HepG2 (cell line): ENCODE data around the gene ZNF277. TPM values are rescaled to one million over a fixed set of nuclear protein-coding genes. Genes with fewer than 3 reads are reported as not detected.

Experiments
- ATAC-seq: fragments of 200-7000 bp; cut with Tn5 transposase; 3 replicates; pipeline ENCODE4 v1.9.1; 2020; ENCODE audit warnings: mild to moderate bottlenecking, moderate library complexity
- BruUV-seq: library from RNA; stranded (reverse); fragments of 400-500 nt; replicated peaks from 2 replicates; lab custom pipeline; 2021; lab: Mats Ljungman, UMichigan
- CTCF ChIA-PET: fragments of 300-600 bp; formaldehyde crosslinking; extraction: SDS; loops from one replicate; lab custom pipeline; 2021; ENCODE audit warnings: low total read pairs, inconsistent platforms, low intra/inter-chr PET ratio; lab: Yijun Ruan, JAX
- POLR2A ChIA-PET: fragments of 350-600 bp; sonication (Branson Sonifier 250); formaldehyde crosslinking; loops from one replicate; lab custom pipeline; 2020; ENCODE audit warnings: antibody characterized with exemption, inconsistent platforms; lab: Yijun Ruan, JAX
- DNase-seq: peaks from one replicate; pipeline ENCODE4 v3.0.0-alpha.2; 2015; ENCODE audit warnings: low spot score
- FAIRE-seq: peaks from 3 replicates; lab custom pipeline; 2011; peaks lifted over from hg19 to GRCh38; lab: Jason Lieb, UNC
- H2AFZ ChIP-seq: one replicate; pipeline ENCODE4 v1.6.1; 2011; ENCODE audit warnings: low read length, inconsistent platforms
- H3K27ac ChIP-seq: fragments of 300-600 bp; 3 replicates; pipeline ENCODE4 v1.8.0; 2011; ENCODE audit warnings: mixed run types, mild to moderate bottlenecking, mixed read lengths, low read length, inconsistent platforms; ENCODE audit not compliant: insufficient read depth; ENCODE audit errors: extremely low read length
- H3K27me3 ChIP-seq, 2 experiments: fragments of 200-600 bp in 1 of 2; 2 replicates in 1 of 2; 3 replicates in 1 of 2; pipeline versions ENCODE4 v1.6.0 to v1.8.0; 2011; ENCODE audit warnings: low read length in 2 of 2, mild to moderate bottlenecking in 2 of 2, moderate library complexity in 2 of 2, inconsistent platforms in 1 of 2; ENCODE audit not compliant: insufficient read depth in 2 of 2, control insufficient read depth in 1 of 2
- H3K36me3 ChIP-seq, 2 experiments: fragments of 200-600 bp in 1 of 2; replicated peaks in 1 of 2; 2 replicates in 1 of 2; 3 replicates in 1 of 2; pipeline versions ENCODE4 v1.5.1 to v1.8.0; 2011; ENCODE audit warnings: low read length in 2 of 2, inconsistent platforms in 1 of 2; ENCODE audit not compliant: insufficient read depth in 2 of 2, control insufficient read depth in 1 of 2
- H3K4me1 ChIP-seq: 2 replicates; pipeline ENCODE4 v1.5.1; 2012; ENCODE audit warnings: low read length, inconsistent platforms; ENCODE audit not compliant: insufficient read depth
- H3K4me2 ChIP-seq: 2 replicates; pipeline ENCODE4 v1.6.0; 2011; ENCODE audit warnings: low read depth, low read length, inconsistent platforms
- H3K4me3 ChIP-seq, 3 experiments: fragments of 200-600 bp in 1 of 3; sonication (generic), shearing (Covaris generic) in 1 of 3; replicated peaks in 1 of 3; 2 replicates each; pipeline ENCODE4 v1.5.1; 2011 to 2016; ENCODE audit warnings: low read length in 3 of 3, inconsistent platforms in 2 of 3, low read depth in 2 of 3, mild to moderate bottlenecking in 2 of 3, control low read depth in 1 of 3, mixed read lengths in 1 of 3; ENCODE audit not compliant: insufficient read depth in 1 of 3
- H3K79me2 ChIP-seq: one replicate; pipeline ENCODE4 v1.6.1; 2011; ENCODE audit warnings: low read length, inconsistent platforms; ENCODE audit not compliant: insufficient read depth
- H3K9ac ChIP-seq: 2 replicates; pipeline ENCODE4 v1.6.0; 2011; ENCODE audit warnings: mild to moderate bottlenecking, low read depth, low read length, inconsistent platforms; ENCODE audit not compliant: insufficient read depth
- H3K9me3 ChIP-seq: 2 replicates; pipeline ENCODE4 v1.5.1; 2012; ENCODE audit warnings: mild to moderate bottlenecking, low read length
- H4K20me1 ChIP-seq: 2 replicates; pipeline ENCODE4 v1.6.0; 2011; ENCODE audit warnings: inconsistent platforms, mild to moderate bottlenecking, low read length, moderate library complexity; ENCODE audit not compliant: insufficient read depth
- BCL6 ChIP-seq: IDR thresholded peaks from 2 replicates; pipeline ENCODE4 v1.6.1; 2016; ENCODE audit warnings: missing genetic modification reagents, missing compliant biosample characterization
- GATAD2A ChIP-seq: IDR thresholded peaks from 2 replicates; pipeline ENCODE4 v1.6.1; 2016
- HNF4A ChIP-seq: sonication (generic); formaldehyde crosslinking; IDR thresholded peaks from 2 replicates; pipeline ENCODE4 v1.4.0; 2020; ENCODE audit warnings: missing genetic modification reagents
- PAXIP1 ChIP-seq: sonication (generic); formaldehyde crosslinking; conservative IDR thresholded peaks from 2 replicates; pipeline ENCODE4 v1.4.0; 2020; ENCODE audit warnings: mild to moderate bottlenecking, missing genetic modification reagents, moderate library complexity
- RFX1 ChIP-seq: fragments of 450-650 bp; IDR thresholded peaks from 2 replicates; pipeline ENCODE4 v1.6.1; 2017
- SAP130 ChIP-seq: IDR thresholded peaks from 2 replicates; pipeline ENCODE4 v1.6.1; 2016; ENCODE audit warnings: low read depth
- ZKSCAN5 ChIP-seq: sonication (generic); formaldehyde crosslinking; IDR thresholded peaks from 2 replicates; pipeline ENCODE4 v1.5.1; 2020; ENCODE audit warnings: mild to moderate bottlenecking, missing genetic modification reagents
- ZNF24 ChIP-seq: fragments of 450-650 bp; IDR thresholded peaks from 2 replicates; pipeline ENCODE4 v1.6.1; 2017; ENCODE audit warnings: antibody characterized with exemption, mild to moderate bottlenecking
- ZNF354B ChIP-seq: sonication (generic); formaldehyde crosslinking; IDR thresholded peaks from 2 replicates; pipeline ENCODE4 v1.8.0; 2022; ENCODE audit warnings: mild to moderate bottlenecking, missing genetic modification reagents
- WGBS: methylation state at CpG from one replicate; pipeline ENCODE4 v1.1.6; 2017; ENCODE audit warnings: low lambda C conversion rate; 5-methylcytosine and 5-hydroxymethylcytosine counted together
- in situ Hi-C: cut with HindIII; loops from 2 replicates; pipeline ENCODE4 v1.10.0; 2017; ENCODE audit warnings: low pct_unique_long_range_greater_than_20kb; ENCODE audit not compliant: extremely low pct_ligation_motif_present
- intact Hi-C: fragments of 100-400 bp; cut with micrococcal nuclease; formaldehyde crosslinking; loops from one replicate; pipeline ENCODE4 v1.10.0; 2022; ENCODE audit not compliant: unreplicated experiment
- polyA plus RNA-seq, 8 experiments: library from polyadenylated mRNA; depleted of rRNA in 3 of 8; stranded (reverse) in 7 of 8; unstranded in 1 of 8; fragments of >200 nt; fragmentation: Illumina TruSeq in 4 of 8; extraction: Trizol in 4 of 8; gene quantifications; 2 replicates each; pipeline versions ENCODE4 v1.2.1 to v1.2.3, GENCODE V29; 2011 to 2016; ENCODE audit warnings: low read depth in 4 of 8, missing spikeins in 1 of 8, mixed read lengths in 1 of 8; ENCODE audit not compliant: insufficient read depth in 1 of 8
- total RNA-seq, 5 experiments: library from RNA; depleted of rRNA; stranded (reverse); fragments of >200 nt; fragmentation: Illumina TruSeq; extraction: Trizol; gene quantifications; 2 replicates each; pipeline ENCODE4 v1.2.3, GENCODE V29; 2016; ENCODE audit warnings: low read depth in 1 of 5
- TF ChIP-seq, protein P1 (sequence below): IDR thresholded peaks from 2 replicates; pipeline ENCODE4 v1.4.0; 2020; ENCODE audit warnings: mild to moderate bottlenecking, missing genetic modification reagents

Gene ZNF277
- total and polyA plus RNA-seq, 2 of the 13 experiments (the other 11 are each of a cell fraction or from before 2014, with no cell fraction given), result 29.1 to 30.1 TPM

DNA sequence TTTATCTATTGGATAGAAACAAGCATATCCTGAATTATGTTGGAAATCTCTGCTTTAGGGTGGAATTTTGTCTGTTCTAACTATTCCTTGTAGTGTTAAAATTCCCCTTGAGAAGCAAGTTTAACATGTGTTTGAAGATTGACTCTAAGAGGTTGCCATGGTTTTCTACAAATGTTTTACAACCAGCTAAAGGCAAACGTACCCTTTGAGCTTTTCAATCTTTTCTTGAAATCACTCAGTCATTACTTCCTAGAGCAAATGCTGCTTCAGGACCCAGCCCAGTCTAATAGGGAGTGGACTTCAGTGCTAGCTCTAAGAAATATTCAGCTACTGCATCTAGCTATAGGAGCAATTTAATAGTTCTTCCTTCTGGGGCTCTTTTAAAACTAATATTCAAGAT lies 125.0 kb downstream of the ZNF277 start:
- no peak overlapping the region for H3K4me3 ChIP-seq
- no peak overlapping the region for H3K4me2 ChIP-seq
- H3K79me2 ChIP-seq, result no peaks in the 10 kb centered on the region
- no peak overlapping the region for H3K9ac ChIP-seq
- H3K4me1 ChIP-seq, result peaks cover 27% of the 10 kb centered on the region
- no peak overlapping the region for H2AFZ ChIP-seq
- H4K20me1 ChIP-seq, result no peaks in the 10 kb centered on the region
- peak; percentile 63 for DNase-seq
- TF ChIP-seq GATAD2A (CRISPR knock-in tag) (peak; percentile 29; the same call in 1 of the 2 replicates), ZKSCAN5 (CRISPR knock-in tag) (no peak), HNF4A (CRISPR knock-in tag) (peak; percentile 57), RFX1 (peak; percentile 16; the same call in 1 of the 2 replicates), SAP130 (0 out of 2 replicates have a peak, but pooled peaks have one; percentile 22), ZNF24 (peak; percentile 73), BCL6 (CRISPR knock-in tag) (peak; percentile 51), PAXIP1 (CRISPR knock-in tag) (peak; percentile 44; the same call in 1 of the 2 replicates), ZNF354B (CRISPR knock-in tag) (no peak)
- TF ChIP-seq, protein P1, sequence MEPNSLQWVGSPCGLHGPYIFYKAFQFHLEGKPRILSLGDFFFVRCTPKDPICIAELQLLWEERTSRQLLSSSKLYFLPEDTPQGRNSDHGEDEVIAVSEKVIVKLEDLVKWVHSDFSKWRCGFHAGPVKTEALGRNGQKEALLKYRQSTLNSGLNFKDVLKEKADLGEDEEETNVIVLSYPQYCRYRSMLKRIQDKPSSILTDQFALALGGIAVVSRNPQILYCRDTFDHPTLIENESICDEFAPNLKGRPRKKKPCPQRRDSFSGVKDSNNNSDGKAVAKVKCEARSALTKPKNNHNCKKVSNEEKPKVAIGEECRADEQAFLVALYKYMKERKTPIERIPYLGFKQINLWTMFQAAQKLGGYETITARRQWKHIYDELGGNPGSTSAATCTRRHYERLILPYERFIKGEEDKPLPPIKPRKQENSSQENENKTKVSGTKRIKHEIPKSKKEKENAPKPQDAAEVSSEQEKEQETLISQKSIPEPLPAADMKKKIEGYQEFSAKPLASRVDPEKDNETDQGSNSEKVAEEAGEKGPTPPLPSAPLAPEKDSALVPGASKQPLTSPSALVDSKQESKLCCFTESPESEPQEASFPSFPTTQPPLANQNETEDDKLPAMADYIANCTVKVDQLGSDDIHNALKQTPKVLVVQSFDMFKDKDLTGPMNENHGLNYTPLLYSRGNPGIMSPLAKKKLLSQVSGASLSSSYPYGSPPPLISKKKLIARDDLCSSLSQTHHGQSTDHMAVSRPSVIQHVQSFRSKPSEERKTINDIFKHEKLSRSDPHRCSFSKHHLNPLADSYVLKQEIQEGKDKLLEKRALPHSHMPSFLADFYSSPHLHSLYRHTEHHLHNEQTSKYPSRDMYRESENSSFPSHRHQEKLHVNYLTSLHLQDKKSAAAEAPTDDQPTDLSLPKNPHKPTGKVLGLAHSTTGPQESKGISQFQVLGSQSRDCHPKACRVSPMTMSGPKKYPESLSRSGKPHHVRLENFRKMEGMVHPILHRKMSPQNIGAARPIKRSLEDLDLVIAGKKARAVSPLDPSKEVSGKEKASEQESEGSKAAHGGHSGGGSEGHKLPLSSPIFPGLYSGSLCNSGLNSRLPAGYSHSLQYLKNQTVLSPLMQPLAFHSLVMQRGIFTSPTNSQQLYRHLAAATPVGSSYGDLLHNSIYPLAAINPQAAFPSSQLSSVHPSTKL (CRISPR knock-in tag), result peak; percentile 17; the same call in 1 of the 2 replicates
- no peaks in the 10 kb centered on the region for H3K9me3 ChIP-seq
- in situ Hi-C loops, result no loop called here
- peak; percentile 89 for ATAC-seq
- ChIA-PET CTCF (no interaction called here), POLR2A (no interaction called here)
- peak; percentile 49 for FAIRE-seq
- peaks cover 2 to 6% of the 10 kb centered on the region in 2 experiments; a peak in 1 of 5 replicates for H3K36me3 ChIP-seq
- intact Hi-C loops, result loop anchor here (5.0 kb wide), 1 partner anchor 124 kb away; the partner anchor contains the start of genes DOCK4 and ZNF277
- peak overlapping the region; percentile 57 for H3K27ac ChIP-seq
- BruUV-seq, result no TSS peak
- no peaks in the 10 kb centered on the region for H3K27me3 ChIP-seq
- 19% methylated on average over 1 of the region's 1 CpG for WGBS
